Spinal cord (tissue), 10 donors: ENCODE data around the gene AUH. TPM values are rescaled to one million over a fixed set of nuclear protein-coding genes. Genes with fewer than 3 reads are reported as not detected.
A peak's percentile ranks its signal among the peaks of the same experiment; 100 is the strongest.

ENCODE experiments used
- DNase-seq, 6 donors: peaks; one replicate each; pipeline versions ENCODE4 v3.0.0 to v3.0.0-alpha.2; 2013 to 2015; ENCODE audit warnings: low spot score in 6 of 6, low read depth in 4 of 6
- H3K27ac ChIP-seq: one replicate; pipeline ENCODE4 v1.5.1; 2013; ENCODE audit warnings: low read depth, low read length, control low read depth
- H3K27me3 ChIP-seq: one replicate; pipeline ENCODE4 v1.6.1; 2013; ENCODE audit warnings: low read length; ENCODE audit not compliant: control insufficient read depth, insufficient read depth
- H3K36me3 ChIP-seq: one replicate; pipeline ENCODE4 v1.6.1; 2013; ENCODE audit warnings: low read length; ENCODE audit not compliant: control insufficient read depth, insufficient read depth
- H3K4me1 ChIP-seq: one replicate; pipeline ENCODE4 v1.6.1; 2013; ENCODE audit warnings: low read length; ENCODE audit not compliant: control insufficient read depth, insufficient read depth
- H3K4me3 ChIP-seq: one replicate; pipeline ENCODE4 v1.5.1; 2013; ENCODE audit warnings: low read depth, low read length, control low read depth
- H3K9me3 ChIP-seq: one replicate; pipeline ENCODE4 v1.6.1; 2013; ENCODE audit warnings: low read length; ENCODE audit not compliant: control insufficient read depth, insufficient read depth
- WGBS: methylation state at CpG from one replicate; pipeline ENCODE4 v1.1.5; 2013; ENCODE audit warnings: missing lambda C conversion rate; ENCODE audit not compliant: insufficient coverage; 5-methylcytosine and 5-hydroxymethylcytosine counted together
- polyA plus RNA-seq, 2 donors: library from polyadenylated mRNA; unstranded; fragments of 120-200 nt; gene quantifications; one replicate each; pipeline ENCODE4 v1.2.1, GENCODE V29; 2013; ENCODE audit not compliant: insufficient read length in 2 of 2
- total RNA-seq, 2 donors: library from RNA; depleted of rRNA in 1 of 2; stranded (reverse); fragments of 120-200 nt in 1 of 2; fragments of >200 nt in 1 of 2; gene quantifications; one replicate each; pipeline versions ENCODE4 v1.2.3 to v1.2.4, GENCODE V29; 2013 to 2014
- donor health status: healthy.

AUH gene
- total and polyA plus RNA-seq, 4 donors: 19.6 to 34.8 (median 26.5) TPM

GRCh38 chr9:91362051-91362611 lies 413 bp upstream of the AUH start:
- H3K9me3 ChIP-seq: no peaks in the 10 kb centered on the region
- peaks cover 4% of the 10 kb centered on the region for H3K4me1 ChIP-seq
- H3K4me3 ChIP-seq: peak overlapping the region; percentile 55
- H3K27me3 ChIP-seq: no peaks in the 10 kb centered on the region
- peak in 2 of 6 donors; percentile 1 to 52 for DNase-seq
- H3K27ac ChIP-seq: peak overlapping the region; percentile 20
- WGBS: 51% methylated on average over 6 of the region's 15 CpGs
- H3K36me3 ChIP-seq: no peaks in the 10 kb centered on the region

GRCh38 chr9:91360551-91361290 lies 997 bp downstream of the AUH start:
- WGBS: 20% methylated on average over 5 of the region's 10 CpGs
- H3K9me3 ChIP-seq: no peaks in the 10 kb centered on the region
- DNase-seq: peak in 4 of 6 donors; percentile 1 to 70 (median 16)
- H3K27me3 ChIP-seq: no peaks in the 10 kb centered on the region
- peak overlapping the region; percentile 29 for H3K27ac ChIP-seq
- peaks cover 4% of the 10 kb centered on the region for H3K4me1 ChIP-seq
- peak overlapping the region; percentile 55 for H3K4me3 ChIP-seq
- no peaks in the 10 kb centered on the region for H3K36me3 ChIP-seq

- Histone ChIP-seq H3K27ac (no peak overlapping the region), H3K4me3 (peak overlapping the region; percentile 55), H3K9me3 (no peaks in the 10 kb centered on the region), H3K27me3 (no peaks in the 10 kb centered on the region), H3K4me1 (peaks cover 4% of the 10 kb centered on the region), H3K36me3 (peaks cover 3% of the 10 kb centered on the region)
- WGBS: 82% methylated on average over 2 of the region's 7 CpGs
- DNase-seq: peak in 1 of 6 donors; percentile 4
Observed at GRCh38 chr9:91359734-91360470, 1.8 kb downstream of the AUH start.

- H3K4me1 ChIP-seq: peaks cover 4% of the 10 kb centered on the region
- H3K9me3 ChIP-seq: no peaks in the 10 kb centered on the region
- no peaks in the 10 kb centered on the region for H3K27me3 ChIP-seq
- H3K4me3 ChIP-seq: no peak overlapping the region
- DNase-seq: no peak
- no peak overlapping the region for H3K27ac ChIP-seq
- peaks cover 3% of the 10 kb centered on the region for H3K36me3 ChIP-seq
- 63% methylated on average over 1 of the region's 2 CpGs for WGBS
Observed at GRCh38 chr9:91359083-91359482, 2.6 kb downstream of the AUH start.

GRCh38 chr9:91354881-91355280 lies 6.8 kb downstream of the AUH start:
- no CpG with 5 or more reads among the region's 1 CpG for WGBS
- Histone ChIP-seq H3K9me3 (no peaks in the 10 kb centered on the region), H3K4me3 (no peak overlapping the region), H3K36me3 (peaks cover 11% of the 10 kb centered on the region), H3K4me1 (no peaks in the 10 kb centered on the region), H3K27ac (no peak overlapping the region), H3K27me3 (no peaks in the 10 kb centered on the region)
- DNase-seq: no peak

- peaks cover 7% of the 10 kb centered on the region for H3K36me3 ChIP-seq
- WGBS: no CpG with 5 or more reads among the region's 3 CpGs
- no peak overlapping the region for H3K4me3 ChIP-seq
- DNase-seq: no peak
- no peaks in the 10 kb centered on the region for H3K9me3 ChIP-seq
- H3K27ac ChIP-seq: no peak overlapping the region
- H3K27me3 ChIP-seq: no peaks in the 10 kb centered on the region
- no peaks in the 10 kb centered on the region for H3K4me1 ChIP-seq
Observed at GRCh38 chr9:91349115-91349555, 12.6 kb downstream of the AUH start.

- Histone ChIP-seq H3K27ac (no peak overlapping the region), H3K27me3 (no peaks in the 10 kb centered on the region), H3K4me3 (no peak overlapping the region), H3K9me3 (no peaks in the 10 kb centered on the region), H3K4me1 (no peaks in the 10 kb centered on the region), H3K36me3 (peaks cover 7% of the 10 kb centered on the region)
- no CpG with 5 or more reads among the region's 6 CpGs for WGBS
- DNase-seq: no peak
Observed at GRCh38 chr9:91348191-91348807, 13.4 kb downstream of the AUH start.

GRCh38 chr9:91347377-91347776 lies 14.3 kb downstream of the AUH start:
- Histone ChIP-seq H3K27ac (no peak overlapping the region), H3K27me3 (no peaks in the 10 kb centered on the region), H3K4me3 (no peak overlapping the region), H3K4me1 (no peaks in the 10 kb centered on the region), H3K9me3 (no peaks in the 10 kb centered on the region), H3K36me3 (peaks cover 5% of the 10 kb centered on the region)
- DNase-seq: no peak

- Histone ChIP-seq H3K4me1 (no peaks in the 10 kb centered on the region), H3K27ac (no peak overlapping the region), H3K9me3 (no peaks in the 10 kb centered on the region), H3K27me3 (no peaks in the 10 kb centered on the region), H3K36me3 (peaks cover 10% of the 10 kb centered on the region), H3K4me3 (no peak overlapping the region)
- DNase-seq: no peak
- WGBS: 93% methylated on average over 1 of the region's 1 CpG
Observed at GRCh38 chr9:91346644-91347043, 15.1 kb downstream of the AUH start.
